IMR-90 (cell line): ENCODE results near the gene INSM1. TPM values are rescaled to one million over a fixed set of nuclear protein-coding genes. Genes with fewer than 3 reads are reported as not detected.

Source experiments
- ATAC-seq: fragments of 200-7000 bp; cut with Tn5 transposase; 2 replicates; pipeline ENCODE4 v1.9.1; 2020; ENCODE audit warnings: low read depth, mild to moderate bottlenecking, moderate library complexity
- BruUV-seq: library from RNA; stranded (reverse); fragments of 400-500 nt; replicated peaks from 2 replicates; lab custom pipeline; 2021; lab: Mats Ljungman, UMichigan
- CTCF ChIA-PET: fragments of 300-600 bp; formaldehyde crosslinking; extraction: SDS; loops from one replicate; lab custom pipeline; 2021; ENCODE audit warnings: antibody characterized with exemption; lab: Yijun Ruan, JAX
- POLR2A ChIA-PET: fragments of 300-600 bp; sonication (Branson Sonifier 250); formaldehyde crosslinking; loops from one replicate; lab custom pipeline; 2022; ENCODE audit warnings: antibody characterized with exemption; ENCODE audit not compliant: unreplicated experiment; lab: Charles Lee
- DNase-seq: peaks from one replicate; pipeline ENCODE4 v3.0.0; 2013
- H2AFZ ChIP-seq: replicated peaks from 2 replicates; pipeline ENCODE3; 2013; ENCODE audit warnings: low read length, mild to moderate bottlenecking; ENCODE audit not compliant: poor library complexity
- H2AK5ac ChIP-seq: 2 replicates; pipeline ENCODE4 v1.6.1; 2013; ENCODE audit warnings: low read depth, low read length, inconsistent platforms
- H2AK9ac ChIP-seq: replicated peaks from 2 replicates; pipeline ENCODE3; 2013; ENCODE audit warnings: mild to moderate bottlenecking, low read depth, low read length, moderate library complexity; ENCODE audit not compliant: poor library complexity
- H2BK120ac ChIP-seq: 2 replicates; pipeline ENCODE4 v1.6.1; 2013; ENCODE audit warnings: low read depth, low read length, inconsistent platforms
- H2BK15ac ChIP-seq: 3 replicates; pipeline ENCODE4 v1.6.1; 2013; ENCODE audit warnings: low read depth, low read length, inconsistent platforms
- H2BK20ac ChIP-seq: 2 replicates; pipeline ENCODE4 v1.6.1; 2013; ENCODE audit warnings: low read depth, mild to moderate bottlenecking, inconsistent platforms, low read length, moderate library complexity
- H2BK5ac ChIP-seq: 2 replicates; pipeline ENCODE4 v1.6.1; 2013; ENCODE audit warnings: mild to moderate bottlenecking, low read depth, low read length, inconsistent platforms; ENCODE audit not compliant: poor library complexity, severe bottlenecking
- H3K14ac ChIP-seq: replicated peaks from 2 replicates; pipeline ENCODE4 v1.6.1; 2013; ENCODE audit warnings: low read depth, low read length, inconsistent platforms
- H3K18ac ChIP-seq: 2 replicates; pipeline ENCODE4 v1.6.1; 2013; ENCODE audit warnings: low read depth, low read length, control low read depth
- H3K23ac ChIP-seq: 2 replicates; pipeline ENCODE4 v1.6.1; 2013; ENCODE audit warnings: low read depth, low read length, inconsistent platforms
- H3K27ac ChIP-seq: 2 replicates; pipeline ENCODE4 v1.5.1; 2013; ENCODE audit warnings: mild to moderate bottlenecking, control low read depth, low read length; ENCODE audit not compliant: insufficient read depth
- H3K27me3 ChIP-seq: 2 replicates; pipeline ENCODE4 v1.6.1; 2013; ENCODE audit warnings: low read length; ENCODE audit not compliant: control insufficient read depth, insufficient read depth
- H3K36me3 ChIP-seq: 2 replicates; pipeline ENCODE4 v1.6.1; 2013; ENCODE audit warnings: low read length, mixed read lengths; ENCODE audit not compliant: control insufficient read depth, insufficient read depth
- H3K4ac ChIP-seq: 2 replicates; pipeline ENCODE4 v1.6.1; 2013; ENCODE audit warnings: low read depth, low read length, inconsistent platforms
- H3K4me1 ChIP-seq: 2 replicates; pipeline ENCODE4 v1.6.1; 2013; ENCODE audit warnings: low read length, mixed read lengths; ENCODE audit not compliant: control insufficient read depth, insufficient read depth
- H3K4me2 ChIP-seq: 2 replicates; pipeline ENCODE4 v1.6.1; 2013; ENCODE audit warnings: low read depth, mild to moderate bottlenecking, control low read depth, low read length, moderate library complexity
- H3K4me3 ChIP-seq: 2 replicates; pipeline ENCODE4 v1.5.1; 2013; ENCODE audit warnings: low read depth, mild to moderate bottlenecking, control low read depth, low read length, moderate library complexity; ENCODE audit not compliant: insufficient read depth
- H3K56ac ChIP-seq: 2 replicates; pipeline ENCODE4 v1.6.1; 2013; ENCODE audit warnings: low read length, inconsistent platforms; ENCODE audit not compliant: insufficient read depth; ENCODE audit errors: extremely low read depth
- H3K79me1 ChIP-seq, 2 experiments: 2 replicates each; pipeline ENCODE4 v1.6.1; 2013; ENCODE audit warnings: low read length in 2 of 2, inconsistent platforms in 1 of 2, low read depth in 1 of 2
- H3K9ac ChIP-seq: 2 replicates; pipeline ENCODE4 v1.6.1; 2013; ENCODE audit warnings: low read depth, low read length, control low read depth
- H3K9me1 ChIP-seq: 2 replicates; pipeline ENCODE4 v1.6.1; 2013; ENCODE audit warnings: low read length, inconsistent platforms; ENCODE audit not compliant: insufficient read depth
- H3K9me3 ChIP-seq: 2 replicates; pipeline ENCODE4 v1.6.1; 2013; ENCODE audit warnings: low read length; ENCODE audit not compliant: control insufficient read depth, insufficient read depth
- H4K20me1 ChIP-seq: 2 replicates; pipeline ENCODE4 v1.6.1; 2013; ENCODE audit warnings: low read length, inconsistent platforms; ENCODE audit not compliant: insufficient read depth
- H4K5ac ChIP-seq: 2 replicates; pipeline ENCODE4 v1.6.1; 2013; ENCODE audit warnings: mild to moderate bottlenecking, low read depth, low read length, control low read depth
- H4K8ac ChIP-seq, 2 experiments: 2 replicates each; pipeline ENCODE4 v1.6.1; 2013; ENCODE audit warnings: low read depth in 2 of 2, low read length in 2 of 2, control low read depth in 1 of 2, inconsistent platforms in 1 of 2
- H4K91ac ChIP-seq: 2 replicates; pipeline ENCODE4 v1.6.1; 2013; ENCODE audit warnings: low read depth, low read length, inconsistent platforms; ENCODE audit not compliant: insufficient read depth
- CEBPB ChIP-seq: IDR thresholded peaks from 2 replicates; pipeline ENCODE4 v1.6.1; 2012; ENCODE audit warnings: low read depth, low read length, improper control_type of control experiment
- FOS ChIP-seq: fragments of 150-350 bp; IDR thresholded peaks from 2 replicates; pipeline ENCODE4 v1.6.1; 2016; ENCODE audit warnings: low read depth, low read length
- MAFK ChIP-seq: IDR thresholded peaks from 2 replicates; pipeline ENCODE4 v1.6.1; 2012; ENCODE audit warnings: low read depth, low read length, improper control_type of control experiment
- MAZ ChIP-seq: IDR thresholded peaks from 2 replicates; pipeline ENCODE4 v1.6.1; 2012; ENCODE audit warnings: low read depth, mild to moderate bottlenecking, low read length, improper control_type of control experiment, moderate library complexity, borderline replicate concordance
- MXI1 ChIP-seq: IDR thresholded peaks from 2 replicates; pipeline ENCODE4 v1.6.1; 2012; ENCODE audit warnings: low read depth, mild to moderate bottlenecking, low read length, moderate library complexity, borderline replicate concordance
- NFE2L2 ChIP-seq: fragments of 150-350 bp; IDR thresholded peaks from 2 replicates; pipeline ENCODE4 v1.6.1; 2016; ENCODE audit warnings: low read depth, mild to moderate bottlenecking, low read length
- RCOR1 ChIP-seq: IDR thresholded peaks from 2 replicates; pipeline ENCODE4 v1.6.1; 2012; ENCODE audit warnings: mild to moderate bottlenecking, low read length, improper control_type of control experiment; ENCODE audit not compliant: insufficient replicate concordance
- WGBS, 2 experiments: methylation state at CpG; one replicate each; pipeline versions ENCODE4 v1.1.5 to v1.1.7; 2013; ENCODE audit warnings: missing lambda C conversion rate in 2 of 2; ENCODE audit not compliant: insufficient read length in 1 of 2; ENCODE audit errors: extremely low coverage in 2 of 2; 5-methylcytosine and 5-hydroxymethylcytosine counted together
- dilution Hi-C: fragments of 300-500 bp; cut with HindIII; formaldehyde crosslinking; loops from one replicate; pipeline ENCODE4 v1.14.3; 2018; ENCODE audit warnings: low sequenced_read_pairs; ENCODE audit not compliant: unreplicated experiment
- in situ Hi-C: fragments of 300-500 bp; cut with MboI; formaldehyde crosslinking; loops from 3 replicates; pipeline ENCODE4 v1.14.3; 2019; ENCODE audit warnings: low sequenced_read_pairs, inconsistent platforms, mixed read lengths
- intact Hi-C: fragments of 100-400 bp; cut with micrococcal nuclease; formaldehyde crosslinking; loops from 2 replicates; pipeline ENCODE4 v1.10.0; 2022
- polyA plus RNA-seq, 3 experiments: library from polyadenylated mRNA; depleted of rRNA; stranded (reverse); fragments of >200 nt; gene quantifications; 2 replicates each; pipeline ENCODE4 v1.2.3, GENCODE V29; 2012; ENCODE audit warnings: low replicate concordance in 1 of 3
- total RNA-seq: library from RNA; depleted of rRNA; stranded (reverse); fragments of >200 nt; gene quantifications from 2 replicates; pipeline ENCODE4 v1.2.3, GENCODE V29; 2012

INSM1 gene
- total and polyA plus RNA-seq, 2 of the 4 experiments (the other 2 are of a cell fraction), result not detected

- ChIA-PET CTCF (no interaction called here), POLR2A (no interaction called here)
- TF ChIP-seq NFE2L2 (no peak), RCOR1 (no peak), MAFK (no peak), CEBPB (no peak), MAZ (no peak), MXI1 (no peak), FOS (no peak)
- no peak overlapping the region for H4K5ac ChIP-seq
- intact Hi-C loops (no loop called here), dilution Hi-C loops (no loop called here), in situ Hi-C loops (no loop called here)
- H3K18ac ChIP-seq, result no peak overlapping the region
- no peak overlapping the region for H2BK15ac ChIP-seq
- H4K20me1 ChIP-seq, result no peaks in the 10 kb centered on the region
- no peak overlapping the region for H4K8ac ChIP-seq
- H2AK5ac ChIP-seq, result no peak overlapping the region
- H3K9ac ChIP-seq, result no peak overlapping the region
- H3K14ac ChIP-seq, result no peak overlapping the region
- peak overlapping the region; percentile 40 for H2AK9ac ChIP-seq
- H3K9me3 ChIP-seq, result no peaks in the 10 kb centered on the region; the same call in 1 of the 2 replicates
- no peaks in the 10 kb centered on the region for H3K79me1 ChIP-seq
- H2AFZ ChIP-seq, result no peak overlapping the region
- peak; percentile 26 for DNase-seq
- no peak overlapping the region for H4K91ac ChIP-seq
- H3K9me1 ChIP-seq, result no peaks in the 10 kb centered on the region
- H3K4ac ChIP-seq, result no peak overlapping the region
- peaks cover 2% of the 10 kb centered on the region; the same call in 1 of the 2 replicates for H3K4me1 ChIP-seq
- 49% methylated on average over 15 of the region's 17 CpGs; no CpG with 5 or more reads in 1 of the 2 experiments for WGBS, 2 experiments
- no peak overlapping the region for H2BK20ac ChIP-seq
- H2BK5ac ChIP-seq, result no peak overlapping the region
- H3K36me3 ChIP-seq, result no peaks in the 10 kb centered on the region
- BruUV-seq, result no TSS peak
- peaks cover 78% of the 10 kb centered on the region for H3K27me3 ChIP-seq
- H2BK120ac ChIP-seq, result no peak overlapping the region
- ATAC-seq, result peak; percentile 44; the same call in 1 of the 2 replicates
- H3K56ac ChIP-seq, result no peak overlapping the region
- no peak overlapping the region for H3K4me3 ChIP-seq
- no peak overlapping the region for H3K27ac ChIP-seq
- H3K23ac ChIP-seq, result no peak overlapping the region
- H3K4me2 ChIP-seq, result no peak overlapping the region
These were observed 5.2 kb downstream of the INSM1 start for GRCh38 chr20:20373091-20373571.
